Neural crest cell (in vitro differentiated cells): Measurements from ENCODE around the gene NINJ2. TPM values are rescaled to one million over a fixed set of nuclear protein-coding genes. Genes with fewer than 3 reads are reported as not detected.
A peak's percentile ranks its signal among the peaks of the same experiment; 100 is the strongest.

Source experiments
- DNase-seq: peaks from one replicate; pipeline ENCODE4 v3.0.0; 2021; ENCODE audit warnings: low read depth, mixed read lengths, low spot score
- H3K27ac Mint-ChIP-seq: one replicate; pipeline ENCODE4 v1.8.0; 2021; ENCODE audit warnings: mild to moderate bottlenecking, mixed read lengths; ENCODE audit not compliant: unreplicated experiment
- H3K27me3 Mint-ChIP-seq: 2 replicates; pipeline ENCODE4 v1.8.0; 2021; ENCODE audit warnings: low read depth, mild to moderate bottlenecking, mixed read lengths
- H3K36me3 Mint-ChIP-seq: 2 replicates; pipeline ENCODE4 v1.8.0; 2021; ENCODE audit warnings: low read depth, mild to moderate bottlenecking, mixed read lengths
- H3K4me1 Mint-ChIP-seq: 2 replicates; pipeline ENCODE4 v1.8.0; 2021; ENCODE audit warnings: mixed read lengths
- H3K4me3 Mint-ChIP-seq: one replicate; pipeline ENCODE4 v1.8.0; 2021; ENCODE audit warnings: mild to moderate bottlenecking, mixed read lengths
- H3K9me3 Mint-ChIP-seq: 2 replicates; pipeline ENCODE4 v1.8.0; 2021; ENCODE audit warnings: mixed read lengths
- total RNA-seq: library from RNA; stranded (reverse); gene quantifications from 2 replicates; pipeline ENCODE4 v1.2.1, GENCODE V29; 2021
- TF ChIP-seq, protein P1 (sequence below): fragments of 200-600 bp; sonication (generic); conservative IDR thresholded peaks from 2 replicates; pipeline ENCODE4 v1.5.0; 2021; ENCODE audit warnings: antibody characterized with exemption, mild to moderate bottlenecking

The NINJ2 gene
- total RNA-seq, 1 donor from 2014 or later, result 0.42 TPM

DNA sequence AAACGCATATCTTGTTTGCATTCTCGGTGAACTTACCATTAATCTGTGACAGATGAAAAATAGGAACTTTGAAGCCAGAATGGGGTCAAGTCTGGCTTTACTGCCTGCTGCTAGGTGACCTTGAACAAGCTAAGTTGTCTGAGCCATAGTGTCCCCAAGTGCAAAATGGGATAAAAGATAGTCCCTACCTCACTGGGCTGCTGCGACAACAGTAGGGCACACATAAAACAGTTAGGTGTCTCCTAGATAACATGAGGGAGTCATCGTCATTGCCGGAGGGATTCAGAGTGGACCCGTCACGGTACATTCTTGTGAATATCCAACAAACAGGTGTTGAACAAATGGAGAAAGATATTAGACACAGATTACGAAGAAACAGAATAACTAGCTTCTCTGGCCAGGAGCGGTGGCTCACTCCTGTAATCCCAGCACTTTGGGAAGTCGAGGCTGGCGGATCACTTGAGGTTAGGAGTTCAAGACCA, 71.2 kb downstream of the NINJ2 start:
- Mint-ChIP-seq H3K4me3 (no peak overlapping the region), H3K36me3 (no peaks in the 10 kb centered on the region), H3K9me3 (peaks cover 2% of the 10 kb centered on the region), H3K27ac (no peak overlapping the region), H3K27me3 (peaks cover 5% of the 10 kb centered on the region), H3K4me1 (no peaks in the 10 kb centered on the region)
- no peak for DNase-seq
- TF ChIP-seq, protein P1, sequence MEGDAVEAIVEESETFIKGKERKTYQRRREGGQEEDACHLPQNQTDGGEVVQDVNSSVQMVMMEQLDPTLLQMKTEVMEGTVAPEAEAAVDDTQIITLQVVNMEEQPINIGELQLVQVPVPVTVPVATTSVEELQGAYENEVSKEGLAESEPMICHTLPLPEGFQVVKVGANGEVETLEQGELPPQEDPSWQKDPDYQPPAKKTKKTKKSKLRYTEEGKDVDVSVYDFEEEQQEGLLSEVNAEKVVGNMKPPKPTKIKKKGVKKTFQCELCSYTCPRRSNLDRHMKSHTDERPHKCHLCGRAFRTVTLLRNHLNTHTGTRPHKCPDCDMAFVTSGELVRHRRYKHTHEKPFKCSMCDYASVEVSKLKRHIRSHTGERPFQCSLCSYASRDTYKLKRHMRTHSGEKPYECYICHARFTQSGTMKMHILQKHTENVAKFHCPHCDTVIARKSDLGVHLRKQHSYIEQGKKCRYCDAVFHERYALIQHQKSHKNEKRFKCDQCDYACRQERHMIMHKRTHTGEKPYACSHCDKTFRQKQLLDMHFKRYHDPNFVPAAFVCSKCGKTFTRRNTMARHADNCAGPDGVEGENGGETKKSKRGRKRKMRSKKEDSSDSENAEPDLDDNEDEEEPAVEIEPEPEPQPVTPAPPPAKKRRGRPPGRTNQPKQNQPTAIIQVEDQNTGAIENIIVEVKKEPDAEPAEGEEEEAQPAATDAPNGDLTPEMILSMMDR, result no peak

DNA sequence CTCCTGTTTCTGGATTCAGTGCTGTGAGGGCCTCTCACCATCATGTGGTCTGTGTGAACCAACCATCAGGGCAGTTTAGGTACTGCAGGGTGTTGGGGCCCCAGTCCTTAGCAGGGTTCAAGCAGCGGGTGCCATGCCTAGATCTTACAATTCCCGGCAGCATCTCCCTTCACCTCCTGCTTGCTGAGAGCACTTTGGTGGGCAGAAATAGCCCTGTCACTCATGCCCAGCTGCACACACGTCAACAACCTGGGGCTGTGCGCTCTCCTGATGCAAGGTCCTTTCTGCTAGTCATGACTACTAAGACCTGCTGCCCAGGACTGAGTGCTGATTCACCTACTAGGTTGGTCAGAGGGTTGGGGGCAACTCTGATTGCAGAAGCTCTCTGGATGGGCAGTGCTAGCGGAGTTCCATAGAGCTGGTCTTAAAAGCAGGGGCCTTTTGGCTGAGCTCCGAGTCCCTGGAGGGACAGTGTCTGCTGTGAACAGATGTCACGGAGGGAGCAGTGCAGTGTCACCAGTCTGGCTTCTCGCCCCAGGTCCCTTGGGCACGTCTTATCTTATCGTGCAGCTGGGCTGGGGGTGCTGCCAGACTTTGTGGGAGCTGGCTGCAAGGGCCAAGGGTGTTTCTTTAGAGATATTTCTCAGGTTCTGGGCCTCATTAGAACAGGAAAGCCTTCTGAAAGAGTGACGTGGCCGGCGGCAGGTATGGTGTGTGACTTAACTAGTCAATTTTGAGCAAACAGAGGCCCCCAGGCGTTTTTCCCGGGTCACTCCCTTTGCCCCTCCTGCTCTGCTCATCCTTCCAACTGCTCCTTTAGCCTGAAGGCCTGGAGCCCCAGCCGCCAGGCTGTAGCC, 71.8 kb downstream of the NINJ2 start:
- Mint-ChIP-seq H3K36me3 (no peaks in the 10 kb centered on the region), H3K4me1 (no peaks in the 10 kb centered on the region), H3K9me3 (peaks cover 2% of the 10 kb centered on the region), H3K4me3 (no peak overlapping the region), H3K27me3 (peaks cover 5% of the 10 kb centered on the region), H3K27ac (no peak overlapping the region)
- TF ChIP-seq, protein P1, result peak; percentile 25
- no peak for DNase-seq

DNA sequence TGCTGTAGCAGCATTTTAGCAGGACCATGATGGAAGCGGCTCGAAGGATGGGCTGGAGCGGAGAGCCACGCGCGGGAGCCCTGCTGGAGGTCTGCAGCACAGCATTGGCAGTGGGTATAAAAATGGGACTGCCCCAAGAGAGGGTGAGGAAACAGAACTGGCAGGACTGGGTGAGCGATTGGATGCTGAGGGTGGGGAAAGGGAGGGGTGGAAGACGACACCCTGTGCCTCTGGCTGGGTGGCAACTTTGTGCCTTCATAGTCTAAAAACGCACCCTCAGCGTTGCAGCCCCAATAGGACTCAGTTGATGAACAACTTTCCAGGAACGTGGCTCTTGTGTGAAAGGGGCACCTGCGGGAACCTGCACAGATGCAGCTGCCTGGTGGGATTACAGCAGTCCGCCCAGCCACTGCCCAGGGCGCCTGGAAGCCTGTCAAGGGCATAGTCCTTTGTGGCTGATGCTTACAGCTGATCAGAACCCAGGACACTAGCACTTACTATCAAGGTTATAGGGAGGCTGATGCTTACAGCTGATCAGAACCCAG, 73.0 kb downstream of the NINJ2 start:
- Mint-ChIP-seq H3K4me3 (no peak overlapping the region), H3K27ac (no peak overlapping the region), H3K36me3 (no peaks in the 10 kb centered on the region), H3K9me3 (peaks cover 2% of the 10 kb centered on the region), H3K4me1 (no peaks in the 10 kb centered on the region), H3K27me3 (peaks cover 5% of the 10 kb centered on the region)
- TF ChIP-seq, protein P1, result no peak
- no peak for DNase-seq

DNA sequence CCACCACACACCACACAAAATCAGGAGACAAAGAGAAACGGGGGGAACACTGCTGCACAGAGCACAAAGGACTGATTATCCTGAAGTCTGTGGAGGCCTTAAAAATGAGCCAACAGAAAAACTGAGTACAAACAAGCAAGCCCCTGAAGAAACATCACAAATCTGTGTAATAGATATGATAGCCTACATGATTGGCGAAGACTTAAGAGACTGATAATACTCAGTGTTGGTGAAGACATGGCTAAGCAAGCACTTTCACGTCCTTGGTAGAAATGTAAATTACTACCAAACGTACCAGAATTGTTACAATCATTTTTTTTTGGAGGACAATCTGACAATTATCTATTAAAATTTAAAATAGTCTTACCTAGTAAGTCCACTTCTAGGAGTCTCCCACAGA, 74.6 kb downstream of the NINJ2 start:
- no peaks in the 10 kb centered on the region for H3K4me1 Mint-ChIP-seq
- peaks cover 5% of the 10 kb centered on the region for H3K27me3 Mint-ChIP-seq
- DNase-seq, result no peak
- H3K4me3 Mint-ChIP-seq, result no peak overlapping the region
- H3K27ac Mint-ChIP-seq, result no peak overlapping the region
- TF ChIP-seq, protein P1, result no peak
- H3K9me3 Mint-ChIP-seq, result peaks cover 2% of the 10 kb centered on the region
- no peaks in the 10 kb centered on the region for H3K36me3 Mint-ChIP-seq

DNA sequence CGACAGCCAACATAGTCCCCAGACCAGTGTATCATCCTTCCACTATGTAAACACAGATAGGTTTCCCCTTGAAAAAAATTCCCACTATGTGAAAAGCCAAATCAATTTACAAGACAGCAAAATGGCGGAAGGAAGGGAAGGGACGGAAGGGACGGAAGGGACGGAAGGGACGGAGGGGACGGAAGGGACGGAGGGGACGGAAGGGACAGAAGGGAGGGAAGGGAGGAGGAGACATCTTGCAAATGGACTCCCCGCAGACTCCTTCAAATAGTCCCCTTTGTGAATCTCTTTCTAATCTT, 75.3 kb downstream of the NINJ2 start:
- H3K9me3 Mint-ChIP-seq, result peaks cover 2% of the 10 kb centered on the region
- H3K36me3 Mint-ChIP-seq, result no peaks in the 10 kb centered on the region
- H3K4me3 Mint-ChIP-seq, result no peak overlapping the region

More for the DNA sequence above, 75.3 kb downstream of the NINJ2 start:
- no peaks in the 10 kb centered on the region for H3K27me3 Mint-ChIP-seq
- H3K27ac Mint-ChIP-seq, result no peak overlapping the region
- DNase-seq, result no peak
- no peaks in the 10 kb centered on the region for H3K4me1 Mint-ChIP-seq
- TF ChIP-seq, protein P1, result no peak
